ENCODE results near the gene RHOC.

RHOC gene

GRCh38 chr1:112699425-112700144 lies 7.3 kb downstream of the RHOC start:
- Histone ChIP-seq H3K9me3 (ENCODE audit: insufficient read depth, low read depth, low read length) (no peaks in the 10 kb centered on the region), H3K9ac (ENCODE audit: low read depth, low read length) (no peak overlapping the region), H3K27me3 (ENCODE audit: insufficient read depth, low read length) (peaks cover 45% of the 10 kb centered on the region), H3K4me3 (ENCODE audit: low read length) (no peak overlapping the region), H3K4me1 (ENCODE audit: insufficient read depth, low read length) (peaks cover 39% of the 10 kb centered on the region), H3K36me3 (ENCODE audit: insufficient read depth, low read depth, low read length) (peaks cover 62% of the 10 kb centered on the region), H3K27ac (ENCODE audit: low read length) (no peak overlapping the region)

- no peak overlapping the region for H3K4me3 ChIP-seq (ENCODE audit: low read length)
- H3K27me3 ChIP-seq (ENCODE audit: insufficient read depth, low read length), result peaks cover 36% of the 10 kb centered on the region
- no peak overlapping the region for H3K9ac ChIP-seq (ENCODE audit: low read depth, low read length)
- no peak overlapping the region for H3K27ac ChIP-seq (ENCODE audit: low read length)
- peaks cover 31% of the 10 kb centered on the region for H3K4me1 ChIP-seq (ENCODE audit: insufficient read depth, low read length)
- H3K36me3 ChIP-seq (ENCODE audit: insufficient read depth, low read depth, low read length), result peaks cover 72% of the 10 kb centered on the region
- H3K9me3 ChIP-seq (ENCODE audit: insufficient read depth, low read depth, low read length), result no peaks in the 10 kb centered on the region
These were observed 8.3 kb downstream of the RHOC start for GRCh38 chr1:112698366-112699310.

GRCh38 chr1:112697781-112698201 lies 9.1 kb downstream of the RHOC start:
- Histone ChIP-seq H3K9ac (ENCODE audit: low read depth, low read length) (no peak overlapping the region), H3K27ac (ENCODE audit: low read length) (no peak overlapping the region), H3K4me3 (ENCODE audit: low read length) (no peak overlapping the region), H3K4me1 (ENCODE audit: insufficient read depth, low read length) (peaks cover 30% of the 10 kb centered on the region), H3K9me3 (ENCODE audit: insufficient read depth, low read depth, low read length) (no peaks in the 10 kb centered on the region), H3K27me3 (ENCODE audit: insufficient read depth, low read length) (peaks cover 28% of the 10 kb centered on the region), H3K36me3 (ENCODE audit: insufficient read depth, low read depth, low read length) (peaks cover 74% of the 10 kb centered on the region)

- Histone ChIP-seq H3K27ac (ENCODE audit: low read length) (no peak overlapping the region), H3K4me1 (ENCODE audit: insufficient read depth, low read length) (peaks cover 27% of the 10 kb centered on the region), H3K4me3 (ENCODE audit: low read length) (no peak overlapping the region), H3K27me3 (ENCODE audit: insufficient read depth, low read length) (peaks cover 18% of the 10 kb centered on the region), H3K9ac (ENCODE audit: low read depth, low read length) (no peak overlapping the region), H3K9me3 (ENCODE audit: insufficient read depth, low read depth, low read length) (no peaks in the 10 kb centered on the region), H3K36me3 (ENCODE audit: insufficient read depth, low read depth, low read length) (peaks cover 83% of the 10 kb centered on the region)
These were observed 10.2 kb downstream of the RHOC start for GRCh38 chr1:112696578-112697314.

- H3K27ac ChIP-seq (ENCODE audit: low read length), result no peak overlapping the region
- no peak overlapping the region for H3K4me3 ChIP-seq (ENCODE audit: low read length)
- H3K9me3 ChIP-seq (ENCODE audit: insufficient read depth, low read depth, low read length), result no peaks in the 10 kb centered on the region
- peaks cover 15% of the 10 kb centered on the region for H3K27me3 ChIP-seq (ENCODE audit: insufficient read depth, low read length)
- peaks cover 21% of the 10 kb centered on the region for H3K4me1 ChIP-seq (ENCODE audit: insufficient read depth, low read length)
- peaks cover 87% of the 10 kb centered on the region for H3K36me3 ChIP-seq (ENCODE audit: insufficient read depth, low read depth, low read length)
- no peak overlapping the region for H3K9ac ChIP-seq (ENCODE audit: low read depth, low read length)
These were observed 11.7 kb downstream of the RHOC start for GRCh38 chr1:112695276-112695675.

- Histone ChIP-seq H3K27me3 (ENCODE audit: insufficient read depth, low read length) (peaks cover 7% of the 10 kb centered on the region), H3K36me3 (ENCODE audit: insufficient read depth, low read depth, low read length) (peaks cover 86% of the 10 kb centered on the region), H3K4me1 (ENCODE audit: insufficient read depth, low read length) (peaks cover 12% of the 10 kb centered on the region), H3K9ac (ENCODE audit: low read depth, low read length) (no peak overlapping the region), H3K4me3 (ENCODE audit: low read length) (no peak overlapping the region), H3K27ac (ENCODE audit: low read length) (no peak overlapping the region), H3K9me3 (ENCODE audit: insufficient read depth, low read depth, low read length) (no peaks in the 10 kb centered on the region)
These were observed 12.5 kb downstream of the RHOC start for GRCh38 chr1:112694363-112694929.

- Histone ChIP-seq H3K9me3 (ENCODE audit: insufficient read depth, low read depth, low read length) (no peaks in the 10 kb centered on the region), H3K9ac (ENCODE audit: low read depth, low read length) (no peak overlapping the region), H3K4me1 (ENCODE audit: insufficient read depth, low read length) (peaks cover 6% of the 10 kb centered on the region; the same call in 1 of the 2 replicates), H3K27ac (ENCODE audit: low read length) (no peak overlapping the region), H3K4me3 (ENCODE audit: low read length) (no peak overlapping the region), H3K36me3 (ENCODE audit: insufficient read depth, low read depth, low read length) (peaks cover 84% of the 10 kb centered on the region), H3K27me3 (ENCODE audit: insufficient read depth, low read length) (peaks cover under 1% of the 10 kb centered on the region; the same call in 1 of the 2 replicates)
These were observed 13.1 kb downstream of the RHOC start for GRCh38 chr1:112693821-112694220.

GRCh38 chr1:112692681-112693080 lies 14.2 kb downstream of the RHOC start:
- Histone ChIP-seq H3K36me3 (ENCODE audit: insufficient read depth, low read depth, low read length) (peaks cover 72% of the 10 kb centered on the region), H3K4me3 (ENCODE audit: low read length) (no peak overlapping the region), H3K9ac (ENCODE audit: low read depth, low read length) (no peak overlapping the region), H3K27me3 (ENCODE audit: insufficient read depth, low read length) (no peaks in the 10 kb centered on the region), H3K27ac (ENCODE audit: low read length) (no peak overlapping the region), H3K9me3 (ENCODE audit: insufficient read depth, low read depth, low read length) (no peaks in the 10 kb centered on the region), H3K4me1 (ENCODE audit: insufficient read depth, low read length) (no peaks in the 10 kb centered on the region)

DNA sequence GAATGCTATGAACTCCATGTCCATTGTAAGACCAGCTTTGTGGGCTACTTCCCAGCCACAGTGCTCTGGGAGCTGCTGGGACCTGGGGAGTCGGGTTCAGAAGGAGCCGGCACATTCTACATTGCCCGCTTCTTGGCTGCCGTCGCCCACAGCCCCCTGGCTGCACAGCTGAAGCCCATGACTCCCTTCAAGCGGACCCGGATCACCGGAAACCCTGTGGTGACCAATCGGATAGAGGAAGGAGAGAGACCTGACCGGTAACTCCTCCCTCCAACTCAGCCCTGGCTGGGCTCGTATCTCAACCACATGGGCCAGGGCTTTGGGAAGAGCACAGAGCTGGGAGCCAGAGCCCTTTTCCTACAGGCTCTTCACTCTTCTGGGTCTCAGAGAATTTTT lies 17.1 kb downstream of the RHOC start:
- no peaks in the 10 kb centered on the region for H3K9me3 ChIP-seq (ENCODE audit: insufficient read depth, low read depth, low read length)
- H3K27ac ChIP-seq (ENCODE audit: low read length), result no peak overlapping the region
- H3K4me1 ChIP-seq (ENCODE audit: insufficient read depth, low read length), result peaks cover 5% of the 10 kb centered on the region; the same call in 1 of the 2 replicates
- no peak overlapping the region for H3K4me3 ChIP-seq (ENCODE audit: low read length)
- peaks cover 48% of the 10 kb centered on the region for H3K36me3 ChIP-seq (ENCODE audit: insufficient read depth, low read depth, low read length)
- no peaks in the 10 kb centered on the region for H3K27me3 ChIP-seq (ENCODE audit: insufficient read depth, low read length)
- H3K9ac ChIP-seq (ENCODE audit: low read depth, low read length), result no peak overlapping the region

- Histone ChIP-seq H3K9me3 (ENCODE audit: insufficient read depth, low read depth, low read length) (no peaks in the 10 kb centered on the region), H3K27ac (ENCODE audit: low read length) (no peak overlapping the region), H3K9ac (ENCODE audit: low read depth, low read length) (no peak overlapping the region; the same call in 1 of the 2 replicates)
These were observed 17.6 kb downstream of the RHOC start for GRCh38 chr1:112689196-112689841.

GRCh38 chr1:112688781-112689193 lies 18.1 kb downstream of the RHOC start:
- no peak overlapping the region for H3K9ac ChIP-seq (ENCODE audit: low read depth, low read length)
- peaks cover 5% of the 10 kb centered on the region; the same call in 1 of the 2 replicates for H3K4me1 ChIP-seq (ENCODE audit: insufficient read depth, low read length)
- H3K9me3 ChIP-seq (ENCODE audit: insufficient read depth, low read depth, low read length), result no peaks in the 10 kb centered on the region
- H3K36me3 ChIP-seq (ENCODE audit: insufficient read depth, low read depth, low read length), result peaks cover 38% of the 10 kb centered on the region
- H3K4me3 ChIP-seq (ENCODE audit: low read length), result no peak overlapping the region
- no peaks in the 10 kb centered on the region for H3K27me3 ChIP-seq (ENCODE audit: insufficient read depth, low read length)
- no peak overlapping the region for H3K27ac ChIP-seq (ENCODE audit: low read length)

More at GRCh38 chr1:112689196-112689841, 17.6 kb downstream of the RHOC start:
- H3K27me3 ChIP-seq (ENCODE audit: insufficient read depth, low read length), result no peaks in the 10 kb centered on the region
- no peak overlapping the region for H3K4me3 ChIP-seq (ENCODE audit: low read length)
- peaks cover 43% of the 10 kb centered on the region for H3K36me3 ChIP-seq (ENCODE audit: insufficient read depth, low read depth, low read length)
- H3K4me1 ChIP-seq (ENCODE audit: insufficient read depth, low read length), result peaks cover 5% of the 10 kb centered on the region; the same call in 1 of the 2 replicates

All from iPS-20b (cell line).